ENCODE data around the gene NDUFA8.

DNA sequence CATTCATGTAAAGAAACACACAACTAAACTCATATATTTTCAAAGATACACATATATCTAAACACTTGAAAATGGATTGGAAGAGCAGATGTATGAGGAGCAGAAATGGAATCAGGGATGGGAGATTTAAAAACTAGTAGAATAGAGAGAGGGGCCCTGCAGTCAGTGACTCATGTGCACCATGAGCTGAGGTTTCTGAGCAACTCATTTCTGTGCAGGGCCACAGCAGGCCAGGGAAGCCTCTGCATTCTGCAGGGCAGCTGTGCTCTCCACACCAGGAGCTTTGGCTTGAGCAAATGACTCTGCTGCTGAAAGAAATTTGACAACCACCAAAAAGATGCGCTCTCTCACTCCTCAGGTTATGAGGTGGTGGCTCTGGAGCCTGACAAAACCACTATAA, 42.1 kb upstream of the NDUFA8 start:
- TF ChIP-seq, protein P1, sequence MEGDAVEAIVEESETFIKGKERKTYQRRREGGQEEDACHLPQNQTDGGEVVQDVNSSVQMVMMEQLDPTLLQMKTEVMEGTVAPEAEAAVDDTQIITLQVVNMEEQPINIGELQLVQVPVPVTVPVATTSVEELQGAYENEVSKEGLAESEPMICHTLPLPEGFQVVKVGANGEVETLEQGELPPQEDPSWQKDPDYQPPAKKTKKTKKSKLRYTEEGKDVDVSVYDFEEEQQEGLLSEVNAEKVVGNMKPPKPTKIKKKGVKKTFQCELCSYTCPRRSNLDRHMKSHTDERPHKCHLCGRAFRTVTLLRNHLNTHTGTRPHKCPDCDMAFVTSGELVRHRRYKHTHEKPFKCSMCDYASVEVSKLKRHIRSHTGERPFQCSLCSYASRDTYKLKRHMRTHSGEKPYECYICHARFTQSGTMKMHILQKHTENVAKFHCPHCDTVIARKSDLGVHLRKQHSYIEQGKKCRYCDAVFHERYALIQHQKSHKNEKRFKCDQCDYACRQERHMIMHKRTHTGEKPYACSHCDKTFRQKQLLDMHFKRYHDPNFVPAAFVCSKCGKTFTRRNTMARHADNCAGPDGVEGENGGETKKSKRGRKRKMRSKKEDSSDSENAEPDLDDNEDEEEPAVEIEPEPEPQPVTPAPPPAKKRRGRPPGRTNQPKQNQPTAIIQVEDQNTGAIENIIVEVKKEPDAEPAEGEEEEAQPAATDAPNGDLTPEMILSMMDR (conservative IDR thresholded peaks at IDR 0.05), result no peak
- TF ChIP-seq EZH2 (IDR thresholded peaks at IDR 0.05; ENCODE audit: low read depth), result no peak

Measured in PC-9 (cell line).